Posterior cingulate gyrus (tissue), 11 donors: ENCODE measurements around the gene NLRP7.

Experiments used
- DNase-seq, 10 donors: peaks; one replicate each; pipeline versions ENCODE4 v3.0.0 to v3.0.0-alpha.2; 2020 to 2021; ENCODE audit warnings: mixed read lengths in 3 of 10
- intact Hi-C: fragments of 100-400 bp; cut with DNase I; formaldehyde crosslinking; loops from one replicate; pipeline ENCODE4 v1.15.1; 2023

The NLRP7 gene

DNA sequence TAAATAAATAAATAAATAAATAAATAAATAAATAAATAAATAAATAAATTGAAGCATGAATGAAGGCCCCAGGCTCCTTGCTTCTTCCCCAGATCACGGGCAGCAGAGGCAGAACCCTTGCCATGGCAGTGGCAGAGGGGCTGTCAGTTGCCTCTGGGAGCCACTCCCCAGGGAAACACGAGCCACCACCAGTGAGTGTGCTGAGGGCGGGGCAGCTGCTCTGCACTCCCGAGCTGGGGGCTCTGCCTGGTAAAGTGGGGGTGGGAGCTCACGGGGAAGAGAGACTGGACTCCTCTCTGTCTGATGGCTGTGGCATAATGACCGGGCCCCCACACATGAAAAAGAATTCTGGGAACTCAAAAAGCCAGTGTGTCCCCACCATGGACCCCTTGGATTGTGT is 65.4 kb downstream of the NLRP7 start:
- intact Hi-C loops, result no loop called here
- DNase-seq, result no peak

DNA sequence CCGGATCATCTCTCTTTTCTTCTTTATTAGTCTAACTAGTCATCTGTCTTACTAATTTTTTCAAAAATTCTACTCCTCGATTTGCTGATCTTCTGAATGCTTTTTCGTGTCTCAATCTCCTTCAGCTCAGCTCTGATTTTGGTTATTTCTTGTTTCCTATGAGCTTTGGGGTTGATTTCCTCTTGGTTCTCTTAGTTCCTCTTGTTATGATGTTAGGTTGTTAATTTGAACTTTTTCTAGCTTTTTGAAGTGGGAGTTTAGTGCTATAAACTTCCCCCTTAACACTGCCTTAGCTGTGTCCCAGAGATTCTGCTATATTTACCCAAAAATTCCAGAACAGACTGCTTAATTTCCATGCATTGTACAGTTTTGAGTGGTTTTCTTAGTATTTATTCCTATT is 69.9 kb downstream of the NLRP7 start:
- intact Hi-C loops, result no loop called here
- DNase-seq, result no peak

DNA sequence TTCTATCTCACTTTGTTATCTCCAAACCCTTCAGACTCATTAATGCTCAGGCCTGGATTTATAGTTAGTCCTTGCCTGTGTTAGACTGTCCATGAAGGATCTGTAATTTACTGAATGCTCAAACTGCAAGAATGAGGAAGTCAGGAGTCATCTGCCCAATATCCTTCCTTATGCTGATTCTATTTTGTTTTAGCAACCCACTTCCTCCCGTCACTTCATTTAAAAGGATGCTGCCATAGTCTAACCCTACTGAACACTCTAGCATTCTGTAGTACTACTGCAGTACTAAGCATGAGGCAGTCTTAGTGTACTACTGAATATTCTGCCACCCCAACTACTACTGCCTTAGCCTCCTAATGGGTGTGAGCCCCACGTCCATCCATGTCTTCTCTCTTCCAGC is 71.8 kb downstream of the NLRP7 start:
- no peak for DNase-seq
- intact Hi-C loops, result no loop called here

DNA sequence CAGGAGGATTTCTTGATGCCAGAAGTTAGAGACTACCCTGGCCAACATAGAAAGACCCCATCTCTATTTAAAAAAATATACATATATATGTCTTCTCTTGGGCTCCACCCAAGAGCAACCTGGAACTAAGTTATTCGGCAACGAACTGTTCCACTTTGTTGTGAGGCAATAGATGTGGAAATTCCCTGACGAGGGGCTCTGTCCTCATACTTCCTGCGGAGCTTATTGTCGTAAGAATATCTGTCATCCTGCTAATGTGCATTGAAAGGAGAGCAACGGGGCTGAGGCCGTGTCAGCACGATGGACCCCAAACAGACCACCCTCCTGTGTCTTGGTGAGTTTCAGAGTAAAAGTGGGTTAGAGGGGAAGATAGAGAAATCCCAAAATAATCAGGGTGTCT is 73.3 kb downstream of the NLRP7 start, which contains the start of gene FCAR:
Gene FCAR (plus strand): TSS at position 246 of the 400 bp plus-strand sequence. CDS start 55 bp downstream, at position 301.
- intact Hi-C loops, result no loop called here
- no peak for DNase-seq
